ENCODE measurements around the gene TMEM31.
"Not testable (repeated sequence)": the region's sequence is repeated elsewhere in the genome, so short reads cannot be mapped to it uniquely, and the experiment has no call there.

TMEM31 gene

DNA sequence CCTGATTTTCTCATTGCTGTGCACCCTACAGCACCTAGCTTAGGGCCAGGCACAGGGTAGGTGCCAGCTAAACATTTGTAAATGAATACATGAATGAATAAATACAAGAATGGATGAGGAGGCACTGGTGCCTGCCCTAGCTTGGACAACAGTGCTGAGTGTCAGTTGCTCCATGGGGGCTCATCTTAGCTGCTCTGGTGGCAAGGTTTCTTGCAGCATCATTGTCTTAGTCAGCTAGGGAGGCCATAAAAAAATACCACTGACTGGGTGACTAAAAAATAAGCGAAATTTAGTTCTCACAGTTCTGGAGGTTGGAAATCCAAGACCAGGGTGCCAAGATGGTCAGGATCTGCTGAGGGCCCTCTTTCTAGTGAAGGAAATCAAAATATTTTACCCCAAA, 31.2 kb downstream of the TMEM31 start:
- H3K27me3 ChIP-seq (ENCODE audit: control insufficient read depth, insufficient read depth, low read length): no peaks in the 10 kb centered on the region
- H3K27ac ChIP-seq (ENCODE audit: low read length): peak overlapping the region; percentile 89
- H3K9me3 ChIP-seq (ENCODE audit: control insufficient read depth, insufficient read depth, low read length): no peaks in the 10 kb centered on the region
- H3K4me3 ChIP-seq (ENCODE audit: low read length): no peak overlapping the region
- peaks cover 2% of the 10 kb centered on the region; the same call in 1 of the 2 replicates for H3K4me1 ChIP-seq (ENCODE audit: control insufficient read depth, insufficient read depth, low read length)
- no peak for DNase-seq (ENCODE audit: low read depth, low spot score)
- peaks cover 2% of the 10 kb centered on the region; the same call in 1 of the 2 replicates for H3K36me3 ChIP-seq (ENCODE audit: control insufficient read depth, insufficient read depth, low read length)
- WGBS (ENCODE audit: insufficient coverage, insufficient read length): no CpG with 5 or more reads among the region's 1 CpG

DNA sequence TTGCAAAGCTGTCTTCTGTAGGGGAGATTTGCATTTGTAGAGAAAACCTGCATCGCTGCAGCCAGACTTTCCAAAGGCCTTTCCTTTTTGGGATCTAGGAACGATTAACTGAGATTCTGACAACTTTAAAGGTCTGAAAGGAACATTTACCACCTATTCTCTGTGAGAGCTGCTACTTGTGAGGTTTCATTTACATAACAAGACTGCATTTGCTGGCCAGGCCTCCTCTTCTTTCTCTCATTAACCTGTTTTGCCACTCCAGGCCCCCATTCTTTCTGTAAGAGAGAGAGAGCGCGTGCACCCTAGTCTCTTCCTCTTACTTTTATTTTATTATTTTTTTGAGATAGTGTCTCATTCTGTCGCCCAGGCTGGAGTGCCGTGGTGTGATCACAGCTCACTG, 31.6 kb downstream of the TMEM31 start:
- Histone ChIP-seq H3K36me3 (ENCODE audit: control insufficient read depth, insufficient read depth, low read length) (peaks cover 3% of the 10 kb centered on the region; the same call in 1 of the 2 replicates), H3K27me3 (ENCODE audit: control insufficient read depth, insufficient read depth, low read length) (no peaks in the 10 kb centered on the region), H3K9me3 (ENCODE audit: control insufficient read depth, insufficient read depth, low read length) (no peaks in the 10 kb centered on the region), H3K4me3 (ENCODE audit: low read length) (peak overlapping the region; percentile 70; the same call in 1 of the 2 replicates), H3K4me1 (ENCODE audit: control insufficient read depth, insufficient read depth, low read length) (peaks cover 2% of the 10 kb centered on the region; the same call in 1 of the 2 replicates), H3K27ac (ENCODE audit: low read length) (peak overlapping the region; percentile 89)
- no CpG with 5 or more reads among the region's 6 CpGs for WGBS (ENCODE audit: insufficient coverage, insufficient read length)
- DNase-seq (ENCODE audit: low read depth, low spot score): peak; percentile 20

DNA sequence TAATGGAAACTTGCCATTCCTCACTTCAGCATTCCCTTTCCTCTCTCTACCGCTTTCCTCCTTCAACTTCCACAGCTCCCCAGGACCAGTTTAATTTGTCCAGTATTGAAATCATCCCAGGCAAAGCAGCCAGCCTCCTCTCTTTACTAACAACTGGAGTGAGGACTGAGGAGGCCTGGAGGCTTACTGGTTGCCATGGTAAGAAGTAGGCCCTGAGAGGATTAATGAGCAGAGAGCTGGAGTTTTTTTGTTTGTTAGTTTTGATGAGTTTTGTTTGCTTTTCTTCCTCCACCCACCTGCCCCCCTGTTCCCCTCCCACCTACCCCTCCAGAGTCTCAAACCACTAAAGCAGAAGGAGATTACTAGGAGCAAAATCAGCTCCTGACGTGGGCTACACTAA, 36.5 kb downstream of the TMEM31 start:
- Histone ChIP-seq H3K27ac (ENCODE audit: low read length) (no peak overlapping the region), H3K4me1 (ENCODE audit: control insufficient read depth, insufficient read depth, low read length) (no peaks in the 10 kb centered on the region), H3K9me3 (ENCODE audit: control insufficient read depth, insufficient read depth, low read length) (no peaks in the 10 kb centered on the region), H3K36me3 (ENCODE audit: control insufficient read depth, insufficient read depth, low read length) (peaks cover 6% of the 10 kb centered on the region; the same call in 1 of the 2 replicates), H3K4me3 (ENCODE audit: low read length) (no peak overlapping the region), H3K27me3 (ENCODE audit: control insufficient read depth, insufficient read depth, low read length) (no peaks in the 10 kb centered on the region)
- WGBS (ENCODE audit: insufficient coverage, insufficient read length): no CpG with 5 or more reads among the region's 2 CpGs
- DNase-seq (ENCODE audit: low read depth, low spot score): no peak

DNA sequence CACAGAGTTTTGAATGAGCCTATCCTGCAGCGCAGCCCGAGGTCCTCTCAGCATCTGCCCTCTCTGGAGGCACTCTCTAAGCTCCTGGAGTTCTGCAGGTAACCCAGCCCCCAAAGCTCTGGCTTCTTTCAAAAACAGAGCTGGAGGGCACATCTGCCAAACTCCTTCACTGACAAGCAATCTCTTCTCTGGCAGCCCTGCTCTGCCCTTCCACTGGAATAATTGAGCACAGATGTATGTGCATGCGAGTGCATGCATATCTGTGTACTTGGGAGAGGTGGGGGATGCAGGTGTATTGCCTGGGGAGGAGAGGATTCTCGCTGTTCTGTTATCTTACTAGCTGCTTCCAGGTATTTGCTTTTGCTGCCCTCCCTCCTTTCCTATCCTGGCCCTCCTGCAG, 43.7 kb downstream of the TMEM31 start:
- Histone ChIP-seq H3K36me3 (ENCODE audit: control insufficient read depth, insufficient read depth, low read length) (peaks cover 3% of the 10 kb centered on the region; the same call in 1 of the 2 replicates), H3K4me3 (ENCODE audit: low read length) (no peak overlapping the region), H3K27me3 (ENCODE audit: control insufficient read depth, insufficient read depth, low read length) (no peaks in the 10 kb centered on the region), H3K4me1 (ENCODE audit: control insufficient read depth, insufficient read depth, low read length) (no peaks in the 10 kb centered on the region), H3K27ac (ENCODE audit: low read length) (no peak overlapping the region), H3K9me3 (ENCODE audit: control insufficient read depth, insufficient read depth, low read length) (no peaks in the 10 kb centered on the region)
- no CpG with 5 or more reads among the region's 4 CpGs for WGBS (ENCODE audit: insufficient coverage, insufficient read length)
- DNase-seq (ENCODE audit: low read depth, low spot score): no peak

DNA sequence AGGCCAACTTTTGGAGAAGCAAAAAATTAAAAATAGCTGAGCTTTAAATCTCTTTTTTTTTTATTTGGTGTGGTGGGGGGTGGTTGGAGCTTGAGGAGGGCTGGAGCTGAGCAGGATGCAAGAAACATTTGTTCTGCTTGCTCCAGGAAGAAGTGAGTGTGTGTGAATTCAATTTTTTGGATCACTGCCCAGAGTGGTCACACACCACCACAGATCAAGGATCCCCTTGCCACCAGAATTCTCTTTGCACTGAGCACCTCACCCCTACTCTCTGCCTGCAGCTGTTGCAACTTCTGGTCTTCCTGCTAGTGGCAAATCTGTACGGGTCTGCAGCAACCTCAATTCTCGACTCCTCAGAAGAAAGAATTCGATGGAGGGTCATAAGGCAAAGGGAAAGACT, 46.0 kb downstream of the TMEM31 start:
- H3K9me3 ChIP-seq (ENCODE audit: control insufficient read depth, insufficient read depth, low read length): no peaks in the 10 kb centered on the region
- H3K4me3 ChIP-seq (ENCODE audit: low read length): no peak overlapping the region
- H3K4me1 ChIP-seq (ENCODE audit: control insufficient read depth, insufficient read depth, low read length): no peaks in the 10 kb centered on the region
- H3K27me3 ChIP-seq (ENCODE audit: control insufficient read depth, insufficient read depth, low read length): no peaks in the 10 kb centered on the region
- DNase-seq (ENCODE audit: low read depth, low spot score): no peak
- peaks cover 3% of the 10 kb centered on the region; the same call in 1 of the 2 replicates for H3K36me3 ChIP-seq (ENCODE audit: control insufficient read depth, insufficient read depth, low read length)
- H3K27ac ChIP-seq (ENCODE audit: low read length): no peak overlapping the region
- no CpG with 5 or more reads among the region's 3 CpGs for WGBS (ENCODE audit: insufficient coverage, insufficient read length)

DNA sequence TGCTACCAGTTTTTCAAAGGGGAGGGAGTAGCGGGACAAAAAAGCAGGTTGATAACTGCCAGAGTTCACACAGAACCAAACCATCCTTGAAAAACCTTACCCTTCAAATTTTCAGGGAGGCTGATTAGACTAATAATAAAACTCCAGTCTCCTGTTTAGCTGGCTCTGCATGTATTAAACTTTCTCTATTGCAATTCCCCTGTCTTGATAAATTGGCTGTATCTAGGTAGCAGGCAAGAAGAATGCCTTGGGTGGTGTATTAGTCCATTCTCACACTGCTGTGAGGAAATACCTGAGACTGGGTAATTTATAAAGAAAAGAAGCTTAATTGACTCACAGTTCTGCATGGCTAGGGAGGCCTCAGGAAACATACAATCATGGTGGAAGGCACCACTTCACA, 47.8 kb downstream of the TMEM31 start:
- no peaks in the 10 kb centered on the region; the same call in 1 of the 2 replicates for H3K4me1 ChIP-seq (ENCODE audit: control insufficient read depth, insufficient read depth, low read length)
- no peaks in the 10 kb centered on the region for H3K9me3 ChIP-seq (ENCODE audit: control insufficient read depth, insufficient read depth, low read length)
- no peak overlapping the region for H3K4me3 ChIP-seq (ENCODE audit: low read length)
- H3K27me3 ChIP-seq (ENCODE audit: control insufficient read depth, insufficient read depth, low read length): no peaks in the 10 kb centered on the region
- no peak overlapping the region for H3K27ac ChIP-seq (ENCODE audit: low read length)
- no peaks in the 10 kb centered on the region; the same call in 1 of the 2 replicates for H3K36me3 ChIP-seq (ENCODE audit: control insufficient read depth, insufficient read depth, low read length)
- no CpG with 5 or more reads among the region's 1 CpG for WGBS (ENCODE audit: insufficient coverage, insufficient read length)
- no peak for DNase-seq (ENCODE audit: low read depth, low spot score)

DNA sequence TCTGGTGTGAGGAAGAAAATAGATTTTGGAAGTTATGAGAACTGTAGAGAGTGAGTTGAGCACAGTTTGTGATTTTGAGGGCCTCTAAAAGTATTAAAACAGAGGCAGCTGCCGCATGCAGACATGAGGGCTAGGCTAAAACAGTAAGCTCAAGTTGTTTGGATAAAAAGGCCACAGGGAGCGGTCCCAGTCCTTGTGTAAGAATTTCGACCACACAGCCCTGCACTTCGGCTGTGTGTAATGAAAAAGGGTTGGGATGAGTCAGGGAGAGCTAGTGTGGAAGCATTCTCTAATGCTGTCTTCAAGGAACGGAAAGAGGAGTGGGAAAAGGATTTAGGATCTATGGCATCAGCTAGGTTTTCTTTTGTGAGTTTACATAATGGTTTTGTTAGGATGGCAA, 52.8 kb downstream of the TMEM31 start:
- no CpG with 5 or more reads among the region's 5 CpGs for WGBS (ENCODE audit: insufficient coverage, insufficient read length)
- not testable (repeated sequence) for H3K36me3 ChIP-seq (ENCODE audit: control insufficient read depth, insufficient read depth, low read length); H3K4me3 ChIP-seq (ENCODE audit: low read length); H3K4me1 ChIP-seq (ENCODE audit: control insufficient read depth, insufficient read depth, low read length); H3K27me3 ChIP-seq (ENCODE audit: control insufficient read depth, insufficient read depth, low read length); H3K27ac ChIP-seq (ENCODE audit: low read length); DNase-seq (ENCODE audit: low read depth, low spot score); H3K9me3 ChIP-seq (ENCODE audit: control insufficient read depth, insufficient read depth, low read length)
